ENCODE data around the gene COL15A1. TPM values are rescaled to one million over a fixed set of nuclear protein-coding genes. Genes with fewer than 3 reads are reported as not detected.
A peak's percentile ranks its signal among the peaks of the same experiment; 100 is the strongest.

COL15A1 gene
- total RNA-seq, 4 donors from 2014 or later: 4.0 to 7.8 (median 6.8) TPM

DNA sequence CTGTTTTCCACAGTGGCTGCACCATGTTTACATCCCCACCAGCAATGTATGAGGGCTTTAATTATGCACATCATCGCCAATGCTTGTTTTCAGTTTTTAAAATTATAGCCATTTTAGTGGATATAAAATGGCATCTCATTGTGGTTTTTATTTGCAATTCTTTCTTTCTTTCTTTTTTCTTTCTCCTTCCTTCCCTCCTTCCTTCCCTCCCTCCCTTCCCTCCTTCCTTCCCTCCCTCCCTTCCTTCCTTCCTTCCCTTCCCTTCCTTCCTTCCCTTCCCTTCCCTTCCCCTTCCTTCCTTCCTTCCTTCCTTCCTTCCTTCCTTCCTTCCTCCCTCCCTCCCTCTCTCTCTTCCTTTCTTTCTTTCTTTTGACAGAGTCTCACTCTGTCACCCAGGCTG is 6.6 kb downstream of the COL15A1 start:
- no peaks in the 10 kb centered on the region for H3K36me3 ChIP-seq
- intact Hi-C loops (cut with DNase I; ENCODE audit: low total_unique reads): no loop called here

DNA sequence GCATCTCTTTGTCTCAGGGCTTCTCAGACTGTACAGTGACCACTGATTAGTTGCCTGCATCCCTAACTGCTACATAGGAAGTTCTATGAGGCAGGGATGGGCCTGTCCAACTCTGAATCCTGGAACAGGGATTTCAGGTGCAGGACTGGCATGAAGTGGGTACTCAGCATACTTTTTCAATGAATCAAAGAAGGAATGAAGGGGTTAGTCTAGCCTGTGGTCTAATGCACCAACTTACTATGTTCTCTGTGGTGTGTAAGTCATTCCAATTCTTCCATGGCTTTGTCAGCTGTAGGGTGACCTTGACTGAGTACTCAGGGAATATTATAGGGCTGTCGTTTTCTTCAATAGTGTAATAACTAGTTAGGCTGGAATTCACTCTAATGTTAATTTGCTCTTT is 8.3 kb downstream of the COL15A1 start:
- Histone ChIP-seq H3K4me1 (no peaks in the 10 kb centered on the region), H3K4me3 (no peak overlapping the region), H3K27me3 (peaks cover 0 to 4% (median 2%) of the 10 kb centered on the region in 3 donors), H3K36me3 (no peaks in the 10 kb centered on the region), H3K9me3 (no peaks in the 10 kb centered on the region), H3K27ac (no peak overlapping the region)
- intact Hi-C loops (cut with DNase I; ENCODE audit: low total_unique reads): no loop called here
- TF ChIP-seq, protein P1, sequence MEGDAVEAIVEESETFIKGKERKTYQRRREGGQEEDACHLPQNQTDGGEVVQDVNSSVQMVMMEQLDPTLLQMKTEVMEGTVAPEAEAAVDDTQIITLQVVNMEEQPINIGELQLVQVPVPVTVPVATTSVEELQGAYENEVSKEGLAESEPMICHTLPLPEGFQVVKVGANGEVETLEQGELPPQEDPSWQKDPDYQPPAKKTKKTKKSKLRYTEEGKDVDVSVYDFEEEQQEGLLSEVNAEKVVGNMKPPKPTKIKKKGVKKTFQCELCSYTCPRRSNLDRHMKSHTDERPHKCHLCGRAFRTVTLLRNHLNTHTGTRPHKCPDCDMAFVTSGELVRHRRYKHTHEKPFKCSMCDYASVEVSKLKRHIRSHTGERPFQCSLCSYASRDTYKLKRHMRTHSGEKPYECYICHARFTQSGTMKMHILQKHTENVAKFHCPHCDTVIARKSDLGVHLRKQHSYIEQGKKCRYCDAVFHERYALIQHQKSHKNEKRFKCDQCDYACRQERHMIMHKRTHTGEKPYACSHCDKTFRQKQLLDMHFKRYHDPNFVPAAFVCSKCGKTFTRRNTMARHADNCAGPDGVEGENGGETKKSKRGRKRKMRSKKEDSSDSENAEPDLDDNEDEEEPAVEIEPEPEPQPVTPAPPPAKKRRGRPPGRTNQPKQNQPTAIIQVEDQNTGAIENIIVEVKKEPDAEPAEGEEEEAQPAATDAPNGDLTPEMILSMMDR (IDR thresholded peaks at IDR 0.05 in 4 of 5, conservative IDR thresholded peaks at IDR 0.05 in 1 of 5): no peak
- TF ChIP-seq POLR2A (IDR thresholded peaks at IDR 0.05): no peak
- in situ Hi-C loops (cut with MboI; ENCODE audit: low sequenced_read_pairs in 4 of 4): no loop called here
- DNase-seq (no peak), ATAC-seq (no peak)

More for the DNA sequence above, 6.6 kb downstream of the COL15A1 start:
- H3K4me1 ChIP-seq: peaks cover 0 to 6% of the 10 kb centered on the region in 2 donors
- peak overlapping the region in 1 of 4 donors; percentile 41 for H3K27ac ChIP-seq
- TF ChIP-seq, protein P1 (IDR thresholded peaks at IDR 0.05 in 4 of 5, conservative IDR thresholded peaks at IDR 0.05 in 1 of 5): no peak
- no peak for TF ChIP-seq POLR2A (IDR thresholded peaks at IDR 0.05)
- ATAC-seq: no peak
- no peak for DNase-seq
- no peaks in the 10 kb centered on the region for H3K9me3 ChIP-seq
- H3K27me3 ChIP-seq: peaks cover 15 to 18% (median 16%) of the 10 kb centered on the region in 3 donors
- H3K4me3 ChIP-seq: no peak overlapping the region
- in situ Hi-C loops (cut with MboI; ENCODE audit: low sequenced_read_pairs in 4 of 4): no loop called here

DNA sequence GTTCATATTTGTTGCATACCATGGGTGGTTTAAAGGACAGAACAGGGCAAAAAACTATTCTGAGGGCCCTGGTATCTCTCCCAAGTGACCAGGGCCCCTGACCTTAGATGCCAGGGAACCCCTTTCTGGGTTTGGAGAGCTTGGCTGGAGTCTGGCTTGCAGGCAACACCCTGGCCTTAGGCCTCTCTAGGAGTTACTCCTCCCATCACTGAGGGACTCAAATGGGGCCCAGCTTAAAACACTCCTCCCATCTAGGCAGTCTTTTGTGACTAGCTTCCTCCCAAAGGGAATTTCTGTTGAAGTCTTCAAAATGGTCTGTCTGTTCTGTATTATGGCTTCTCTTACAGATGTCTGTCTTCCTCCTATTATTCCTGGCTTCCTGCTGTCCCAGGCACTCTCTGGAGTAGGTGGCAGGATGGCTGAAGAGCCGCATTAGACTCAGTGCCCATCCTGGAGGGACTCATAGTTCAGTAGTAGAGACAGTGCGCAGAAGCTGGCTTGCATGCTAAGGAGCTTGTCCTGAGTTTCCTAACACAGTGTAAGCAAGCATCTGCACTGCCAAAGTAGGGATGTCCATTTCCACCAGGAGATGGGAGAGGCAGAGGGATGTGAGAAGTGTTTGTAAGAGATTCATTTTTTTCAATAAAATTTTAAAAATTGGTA is 10.0 kb downstream of the COL15A1 start:
- Histone ChIP-seq H3K36me3 (no peaks in the 10 kb centered on the region), H3K9me3 (no peaks in the 10 kb centered on the region), H3K4me1 (no peaks in the 10 kb centered on the region), H3K27ac (peak overlapping the region in 3 of 4 donors; percentile 31 to 39 (median 31)), H3K4me3 (no peak overlapping the region), H3K27me3 (no peaks in the 10 kb centered on the region)
- ATAC-seq: no peak
- DNase-seq: no peak
- in situ Hi-C loops (cut with MboI; ENCODE audit: low sequenced_read_pairs in 4 of 4) (no loop called here), intact Hi-C loops (cut with DNase I; ENCODE audit: low total_unique reads) (no loop called here)
- TF ChIP-seq, protein P1 (IDR thresholded peaks at IDR 0.05 in 4 of 5, conservative IDR thresholded peaks at IDR 0.05 in 1 of 5): no peak
- no peak for TF ChIP-seq POLR2A (IDR thresholded peaks at IDR 0.05)

DNA sequence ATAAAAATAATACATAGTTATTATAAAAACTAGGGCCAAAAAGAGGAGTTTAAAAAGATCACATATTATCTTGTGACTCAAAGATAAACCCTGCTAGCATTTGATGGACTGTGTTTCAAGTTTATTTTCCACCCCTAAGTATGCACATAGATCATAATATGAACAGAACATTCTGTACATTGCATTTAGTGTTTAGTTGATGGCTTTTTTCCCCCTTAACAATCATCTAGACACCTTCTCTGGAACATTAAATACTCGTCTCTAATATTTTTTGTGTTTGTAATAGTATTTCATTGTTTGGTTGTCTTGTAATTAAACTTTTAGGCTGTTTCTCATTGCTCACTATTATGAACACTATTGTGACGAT is 10.5 kb downstream of the COL15A1 start:
- no peak overlapping the region for H3K4me3 ChIP-seq
- no peaks in the 10 kb centered on the region for H3K36me3 ChIP-seq
- DNase-seq: no peak
- no peaks in the 10 kb centered on the region for H3K9me3 ChIP-seq
- no peak for TF ChIP-seq POLR2A (IDR thresholded peaks at IDR 0.05)
- TF ChIP-seq, protein P1 (IDR thresholded peaks at IDR 0.05 in 4 of 5, conservative IDR thresholded peaks at IDR 0.05 in 1 of 5): no peak
- H3K4me1 ChIP-seq: no peaks in the 10 kb centered on the region
- ATAC-seq: no peak
- in situ Hi-C loops (cut with MboI; ENCODE audit: low sequenced_read_pairs in 4 of 4): no loop called here
- H3K27ac ChIP-seq: no peak overlapping the region
- no peaks in the 10 kb centered on the region for H3K27me3 ChIP-seq
- intact Hi-C loops (cut with DNase I; ENCODE audit: low total_unique reads): no loop called here

DNA sequence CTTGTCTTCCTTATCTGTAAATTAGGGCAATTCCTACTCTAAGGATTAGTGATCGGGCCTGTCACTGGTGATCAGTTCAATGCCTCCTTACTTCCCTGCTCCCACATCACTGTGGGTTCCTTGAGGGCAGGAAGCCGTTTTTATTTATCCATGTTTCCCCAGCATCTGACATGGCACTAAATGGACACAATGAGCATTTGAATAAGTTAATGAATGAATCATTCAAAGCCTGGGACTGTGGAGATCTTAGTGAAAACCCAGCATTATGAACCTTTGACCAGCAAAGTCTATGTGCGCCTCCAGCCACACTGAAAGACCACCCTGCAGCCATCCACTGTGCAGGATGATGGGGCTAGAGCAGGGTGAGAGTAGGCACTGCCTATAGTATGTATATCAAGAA is 11.6 kb downstream of the COL15A1 start:
- no peaks in the 10 kb centered on the region for H3K4me1 ChIP-seq
- intact Hi-C loops (cut with DNase I; ENCODE audit: low total_unique reads) (no loop called here), in situ Hi-C loops (cut with MboI; ENCODE audit: low sequenced_read_pairs in 4 of 4) (no loop called here)
- ATAC-seq (no peak), DNase-seq (no peak)
- H3K27ac ChIP-seq: no peak overlapping the region
- no peak for TF ChIP-seq POLR2A (IDR thresholded peaks at IDR 0.05)
- TF ChIP-seq, protein P1 (IDR thresholded peaks at IDR 0.05 in 4 of 5, conservative IDR thresholded peaks at IDR 0.05 in 1 of 5): no peak
- H3K9me3 ChIP-seq: no peaks in the 10 kb centered on the region
- no peak overlapping the region for H3K4me3 ChIP-seq
- no peaks in the 10 kb centered on the region for H3K27me3 ChIP-seq
- no peaks in the 10 kb centered on the region for H3K36me3 ChIP-seq

All from gastrocnemius medialis (tissue), 4 donors.